Measurements from ENCODE around the gene GALK2. TPM values are rescaled to one million over a fixed set of nuclear protein-coding genes. Genes with fewer than 3 reads are reported as not detected.

Gene GALK2
- polyA plus RNA-seq, 1 donor (not counting 4 experiments of a cell fraction or from before 2014, with no cell fraction given), result 29.7 TPM

GRCh38 chr15:49134683-49135341, 35.2 kb upstream of the GALK2 start:
- H3K27ac ChIP-seq (ENCODE audit: control insufficient read depth, insufficient read depth, low read length), result peak overlapping the region; percentile 22
- dilution Hi-C loops (cut with MboI; ENCODE audit: extremely low pct_ligation_motif_present, low sequenced_read_pairs), result loop anchor here (25.0 kb wide), 1 partner anchor 98 kb away; the partner anchor contains the start of gene SECISBP2L
- TF ChIP-seq CTCF (optimal IDR thresholded peaks at IDR 0.05 in 1 of 3, IDR thresholded peaks at IDR 0.05 in 1 of 3, conservative IDR thresholded peaks at IDR 0.05 in 1 of 3; ENCODE audit: extremely low read depth in 1 of 3, insufficient read depth in 2 of 3, low read length in 3 of 3) (no peak), EZH2 (IDR thresholded peaks at IDR 0.05; ENCODE audit: low read length) (no peak)
- no peaks in the 10 kb centered on the region for H3K9me3 ChIP-seq (ENCODE audit: control insufficient read depth, low read depth, low read length)
- H2AFZ ChIP-seq (ENCODE audit: control insufficient read depth, low read length), result no peak overlapping the region
- no peak overlapping the region for H3K4me3 ChIP-seq (ENCODE audit: control insufficient read depth in 2 of 3, extremely low read depth in 1 of 3, insufficient read depth in 2 of 3, low read depth in 1 of 3, low read length in 3 of 3)
- peaks cover 5 to 19% of the 10 kb centered on the region in 2 experiments for H3K36me3 ChIP-seq (ENCODE audit: control insufficient read depth in 2 of 2, extremely low read depth in 1 of 2, insufficient read depth in 2 of 2, low read length in 2 of 2)
- no peak overlapping the region for H3K4me2 ChIP-seq (ENCODE audit: control insufficient read depth, extremely low read depth, insufficient read depth, low read depth, low read length)
- no peaks in the 10 kb centered on the region for H3K9me1 ChIP-seq (ENCODE audit: control insufficient read depth, extremely low read depth, insufficient read depth, low read length)
- FAIRE-seq, result no peak
- DNase-seq (ENCODE audit: low read depth, low spot score), result no peak
- no peaks in the 10 kb centered on the region for H4K20me1 ChIP-seq (ENCODE audit: control insufficient read depth, extremely low read depth, insufficient read depth, low read length)
- H3K9ac ChIP-seq (ENCODE audit: control insufficient read depth, extremely low read depth, insufficient read depth, low read length), result no peak overlapping the region
- H3K79me2 ChIP-seq (ENCODE audit: control insufficient read depth, insufficient read depth, low read length), result peaks cover 13% of the 10 kb centered on the region
- no peaks in the 10 kb centered on the region for H3K27me3 ChIP-seq (ENCODE audit: control insufficient read depth, extremely low read depth, insufficient read depth, low read length)
- peaks cover 19% of the 10 kb centered on the region for H3K4me1 ChIP-seq (ENCODE audit: control insufficient read depth, extremely low read depth, insufficient read depth, low read length)

GRCh38 chr15:49135342-49135857, 34.6 kb upstream of the GALK2 start:
- H3K27me3 ChIP-seq (ENCODE audit: control insufficient read depth, extremely low read depth, insufficient read depth, low read length), result no peaks in the 10 kb centered on the region
- H3K4me1 ChIP-seq (ENCODE audit: control insufficient read depth, extremely low read depth, insufficient read depth, low read length), result peaks cover 19% of the 10 kb centered on the region
- no peaks in the 10 kb centered on the region for H4K20me1 ChIP-seq (ENCODE audit: control insufficient read depth, extremely low read depth, insufficient read depth, low read length)
- TF ChIP-seq EZH2 (IDR thresholded peaks at IDR 0.05; ENCODE audit: low read length) (no peak), CTCF (optimal IDR thresholded peaks at IDR 0.05 in 1 of 3, IDR thresholded peaks at IDR 0.05 in 1 of 3, conservative IDR thresholded peaks at IDR 0.05 in 1 of 3; ENCODE audit: extremely low read depth in 1 of 3, insufficient read depth in 2 of 3, low read length in 3 of 3) (no peak)
- H3K9ac ChIP-seq (ENCODE audit: control insufficient read depth, extremely low read depth, insufficient read depth, low read length), result no peak overlapping the region
- DNase-seq (ENCODE audit: low read depth, low spot score) (no peak), FAIRE-seq (peak; percentile 41)
- H3K9me1 ChIP-seq (ENCODE audit: control insufficient read depth, extremely low read depth, insufficient read depth, low read length), result no peaks in the 10 kb centered on the region
- H3K4me3 ChIP-seq (ENCODE audit: control insufficient read depth in 2 of 3, extremely low read depth in 1 of 3, insufficient read depth in 2 of 3, low read depth in 1 of 3, low read length in 3 of 3), result no peak overlapping the region
- dilution Hi-C loops (cut with MboI; ENCODE audit: extremely low pct_ligation_motif_present, low sequenced_read_pairs), result loop anchor here (25.0 kb wide), 1 partner anchor 98 kb away; the partner anchor contains the start of gene SECISBP2L
- peak overlapping the region; percentile 22 for H3K27ac ChIP-seq (ENCODE audit: control insufficient read depth, insufficient read depth, low read length)
- H3K4me2 ChIP-seq (ENCODE audit: control insufficient read depth, extremely low read depth, insufficient read depth, low read depth, low read length), result peak overlapping the region; percentile 1
- H2AFZ ChIP-seq (ENCODE audit: control insufficient read depth, low read length), result no peak overlapping the region
- H3K9me3 ChIP-seq (ENCODE audit: control insufficient read depth, low read depth, low read length), result no peaks in the 10 kb centered on the region
- H3K36me3 ChIP-seq (ENCODE audit: control insufficient read depth in 2 of 2, extremely low read depth in 1 of 2, insufficient read depth in 2 of 2, low read length in 2 of 2), result peaks cover 5 to 16% of the 10 kb centered on the region in 2 experiments
- peaks cover 13% of the 10 kb centered on the region for H3K79me2 ChIP-seq (ENCODE audit: control insufficient read depth, insufficient read depth, low read length)

All from keratinocyte (primary cell).